SK-N-SH (cell line): ENCODE measurements around the gene ACTL10.

Source experiments
- CHD2 ChIP-seq: fragments of 150-350 bp; IDR thresholded peaks from 2 replicates; pipeline ENCODE4 v1.6.1; 2018; ENCODE audit warnings: low read length; ENCODE audit not compliant: partially characterized antibody
- EP300 ChIP-seq, 2 experiments: IDR thresholded peaks; 2 replicates each; pipeline versions ENCODE4 v1.4.0 to v1.6.1; 2012; ENCODE audit warnings: borderline replicate concordance in 1 of 2, low read depth in 1 of 2, low read length in 1 of 2
- EZH2phosphoT487 ChIP-seq: fragments of 200-600 bp; sonication (generic); IDR thresholded peaks from 2 replicates; pipeline ENCODE4 v1.6.1; 2017; ENCODE audit warnings: low read depth, mixed run types, mild to moderate bottlenecking, antibody characterized with exemption, moderate library complexity, borderline replicate concordance
- GABPA ChIP-seq: IDR thresholded peaks from 2 replicates; pipeline ENCODE4 v1.4.0; 2012; ENCODE audit warnings: low read depth, mild to moderate bottlenecking
- POLR2AphosphoS5 ChIP-seq: IDR thresholded peaks from 2 replicates; pipeline ENCODE4 v1.6.1; 2012; ENCODE audit warnings: low read depth, low read length
- RCOR1 ChIP-seq: fragments of 150-350 bp; IDR thresholded peaks from 2 replicates; pipeline ENCODE4 v1.6.1; 2017; ENCODE audit warnings: antibody characterized with exemption, low read length
- RFX5 ChIP-seq: IDR thresholded peaks from 2 replicates; pipeline ENCODE4 v1.6.1; 2012; ENCODE audit warnings: mild to moderate bottlenecking, improper control_type of control experiment, low read length
- TEAD4 ChIP-seq: IDR thresholded peaks from 2 replicates; pipeline ENCODE4 v1.4.0; 2012; ENCODE audit warnings: mild to moderate bottlenecking, borderline replicate concordance; ENCODE audit not compliant: insufficient read depth
- TF ChIP-seq, protein P1 (sequence below): fragments of 200-600 bp; sonication (generic); IDR thresholded peaks from 2 replicates; pipeline ENCODE4 v1.6.1; 2017; ENCODE audit warnings: antibody characterized with exemption, mild to moderate bottlenecking, moderate library complexity
- TF ChIP-seq, protein P2 (sequence below): IDR thresholded peaks from 2 replicates; pipeline ENCODE4 v1.6.1; 2012; ENCODE audit warnings: mild to moderate bottlenecking, low read depth, low read length, moderate library complexity

DNA sequence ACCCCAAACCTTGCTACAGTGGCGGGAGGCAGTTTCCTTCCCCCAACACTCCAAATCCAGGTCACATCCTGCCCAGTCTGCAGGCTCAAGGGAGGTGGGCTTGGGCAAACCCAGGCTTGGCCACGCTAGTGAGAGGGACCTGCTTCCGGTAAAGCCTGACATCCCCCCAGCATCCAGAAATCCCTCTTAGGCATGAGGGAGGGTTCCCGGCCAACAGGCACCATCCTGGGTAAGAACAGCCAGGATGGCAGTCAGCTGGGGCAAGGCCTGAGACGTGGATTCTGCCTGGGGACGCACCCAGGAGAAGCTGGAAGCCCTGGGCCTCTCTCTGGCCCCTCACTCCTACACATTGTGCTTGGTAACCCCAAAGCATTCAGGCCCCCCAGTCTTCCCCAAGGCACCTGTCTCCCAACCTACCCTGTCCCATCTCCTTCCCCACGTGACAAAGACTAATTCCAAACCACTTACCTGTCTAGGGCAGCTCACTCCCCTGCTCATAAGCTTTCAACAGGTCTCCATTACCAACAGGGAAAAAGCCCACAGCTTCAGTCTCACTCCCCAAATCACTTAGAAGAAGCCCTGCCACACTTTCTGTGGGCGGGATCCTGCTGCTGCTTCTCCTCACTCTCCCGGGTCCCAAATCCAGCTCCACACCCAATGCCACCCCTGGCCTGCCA is 2.5 kb upstream of the ACTL10 start:
- TF ChIP-seq, protein P1, sequence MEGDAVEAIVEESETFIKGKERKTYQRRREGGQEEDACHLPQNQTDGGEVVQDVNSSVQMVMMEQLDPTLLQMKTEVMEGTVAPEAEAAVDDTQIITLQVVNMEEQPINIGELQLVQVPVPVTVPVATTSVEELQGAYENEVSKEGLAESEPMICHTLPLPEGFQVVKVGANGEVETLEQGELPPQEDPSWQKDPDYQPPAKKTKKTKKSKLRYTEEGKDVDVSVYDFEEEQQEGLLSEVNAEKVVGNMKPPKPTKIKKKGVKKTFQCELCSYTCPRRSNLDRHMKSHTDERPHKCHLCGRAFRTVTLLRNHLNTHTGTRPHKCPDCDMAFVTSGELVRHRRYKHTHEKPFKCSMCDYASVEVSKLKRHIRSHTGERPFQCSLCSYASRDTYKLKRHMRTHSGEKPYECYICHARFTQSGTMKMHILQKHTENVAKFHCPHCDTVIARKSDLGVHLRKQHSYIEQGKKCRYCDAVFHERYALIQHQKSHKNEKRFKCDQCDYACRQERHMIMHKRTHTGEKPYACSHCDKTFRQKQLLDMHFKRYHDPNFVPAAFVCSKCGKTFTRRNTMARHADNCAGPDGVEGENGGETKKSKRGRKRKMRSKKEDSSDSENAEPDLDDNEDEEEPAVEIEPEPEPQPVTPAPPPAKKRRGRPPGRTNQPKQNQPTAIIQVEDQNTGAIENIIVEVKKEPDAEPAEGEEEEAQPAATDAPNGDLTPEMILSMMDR: no peak
- TF ChIP-seq, protein P2, sequence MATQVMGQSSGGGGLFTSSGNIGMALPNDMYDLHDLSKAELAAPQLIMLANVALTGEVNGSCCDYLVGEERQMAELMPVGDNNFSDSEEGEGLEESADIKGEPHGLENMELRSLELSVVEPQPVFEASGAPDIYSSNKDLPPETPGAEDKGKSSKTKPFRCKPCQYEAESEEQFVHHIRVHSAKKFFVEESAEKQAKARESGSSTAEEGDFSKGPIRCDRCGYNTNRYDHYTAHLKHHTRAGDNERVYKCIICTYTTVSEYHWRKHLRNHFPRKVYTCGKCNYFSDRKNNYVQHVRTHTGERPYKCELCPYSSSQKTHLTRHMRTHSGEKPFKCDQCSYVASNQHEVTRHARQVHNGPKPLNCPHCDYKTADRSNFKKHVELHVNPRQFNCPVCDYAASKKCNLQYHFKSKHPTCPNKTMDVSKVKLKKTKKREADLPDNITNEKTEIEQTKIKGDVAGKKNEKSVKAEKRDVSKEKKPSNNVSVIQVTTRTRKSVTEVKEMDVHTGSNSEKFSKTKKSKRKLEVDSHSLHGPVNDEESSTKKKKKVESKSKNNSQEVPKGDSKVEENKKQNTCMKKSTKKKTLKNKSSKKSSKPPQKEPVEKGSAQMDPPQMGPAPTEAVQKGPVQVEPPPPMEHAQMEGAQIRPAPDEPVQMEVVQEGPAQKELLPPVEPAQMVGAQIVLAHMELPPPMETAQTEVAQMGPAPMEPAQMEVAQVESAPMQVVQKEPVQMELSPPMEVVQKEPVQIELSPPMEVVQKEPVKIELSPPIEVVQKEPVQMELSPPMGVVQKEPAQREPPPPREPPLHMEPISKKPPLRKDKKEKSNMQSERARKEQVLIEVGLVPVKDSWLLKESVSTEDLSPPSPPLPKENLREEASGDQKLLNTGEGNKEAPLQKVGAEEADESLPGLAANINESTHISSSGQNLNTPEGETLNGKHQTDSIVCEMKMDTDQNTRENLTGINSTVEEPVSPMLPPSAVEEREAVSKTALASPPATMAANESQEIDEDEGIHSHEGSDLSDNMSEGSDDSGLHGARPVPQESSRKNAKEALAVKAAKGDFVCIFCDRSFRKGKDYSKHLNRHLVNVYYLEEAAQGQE: no peak
- TF ChIP-seq EP300 (IDR thresholded peaks at IDR 0.05; ENCODE audit: borderline replicate concordance in 1 of 2, low read depth in 1 of 2, low read length in 1 of 2): no peak
- no peak for TF ChIP-seq GABPA
- TF ChIP-seq POLR2AphosphoS5: no peak
- TF ChIP-seq TEAD4: no peak
- TF ChIP-seq EZH2phosphoT487: no peak
- TF ChIP-seq CHD2: no peak
- no peak for TF ChIP-seq RFX5
- TF ChIP-seq RCOR1: no peak
